Skin epidermis (tissue), 12 donors: ENCODE data around the gene SCN7A.
"Not testable (repeated sequence)": the region's sequence is repeated elsewhere in the genome, so short reads cannot be mapped to it uniquely, and the experiment has no call there.

Experiments
- H3K27ac ChIP-seq, 21 experiments: fragments of 200-600 bp; sonication (generic) in 11 of 21; one replicate each; pipeline ENCODE4 v1.5.0; 2020; ENCODE audit warnings: mild to moderate bottlenecking in 3 of 21, inconsistent platforms in 2 of 21, moderate library complexity in 2 of 21
- H3K4me3 ChIP-seq, 7 experiments: fragments of 200-600 bp; sonication (generic) in 2 of 7; one replicate each; pipeline ENCODE4 v1.5.0; 2020; ENCODE audit warnings: inconsistent platforms in 2 of 7, mild to moderate bottlenecking in 2 of 7, moderate library complexity in 1 of 7

The SCN7A gene

GRCh38 chr2:166364476-166365161 is 129.4 kb downstream of the SCN7A start:
- Histone ChIP-seq H3K27ac (no peak overlapping the region), H3K4me3 (no peak overlapping the region)

- Histone ChIP-seq H3K4me3 (no peak overlapping the region), H3K27ac (no peak overlapping the region)
Observed at GRCh38 chr2:166361351-166362153, 132.5 kb downstream of the SCN7A start.

- Histone ChIP-seq H3K27ac (no peak overlapping the region), H3K4me3 (no peak overlapping the region)
Observed at GRCh38 chr2:166360906-166361305, 133.1 kb downstream of the SCN7A start.

- Histone ChIP-seq H3K4me3 (no peak overlapping the region), H3K27ac (no peak overlapping the region)
Observed at GRCh38 chr2:166360426-166360825, 133.6 kb downstream of the SCN7A start.

GRCh38 chr2:166357950-166358321 is 136.1 kb downstream of the SCN7A start:
- not testable (repeated sequence) for H3K27ac ChIP-seq, H3K4me3 ChIP-seq

GRCh38 chr2:166357068-166357949 is 136.7 kb downstream of the SCN7A start:
- Histone ChIP-seq H3K4me3 (no peak overlapping the region), H3K27ac (no peak overlapping the region)
